GM19468 (cell line): Measurements from ENCODE around the gene MYO16.

Experiments used
- ATAC-seq: cut with Tn5 transposase; IDR thresholded peaks from one replicate; pipeline ENCODE4 v1.9.1; 2021; ENCODE audit warnings: mild to moderate bottlenecking, moderate library complexity, moderate number of reproducible peaks; ENCODE audit not compliant: unreplicated experiment; ENCODE audit errors: extremely low read depth

MYO16 gene

DNA sequence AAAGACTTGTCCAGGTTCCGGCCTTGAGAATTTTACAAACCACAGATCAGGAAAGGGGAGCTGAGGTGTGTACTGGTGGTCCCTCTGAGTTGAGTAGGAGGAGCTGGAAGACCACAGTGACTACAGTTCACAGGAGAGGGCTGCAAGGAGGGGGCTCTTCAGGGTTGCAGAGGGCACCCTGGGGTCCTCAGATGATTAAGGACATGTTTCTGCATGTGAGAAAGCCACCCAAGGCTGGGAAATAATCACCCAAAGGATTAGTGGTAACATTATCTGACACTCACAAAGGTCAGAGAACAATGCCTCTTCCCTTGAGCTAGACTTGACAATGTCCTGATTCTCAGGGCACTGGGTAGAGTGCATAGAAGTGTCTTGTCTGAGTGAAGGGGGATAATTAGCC, 616.6 kb downstream of the MYO16 start:
- no peak for ATAC-seq

DNA sequence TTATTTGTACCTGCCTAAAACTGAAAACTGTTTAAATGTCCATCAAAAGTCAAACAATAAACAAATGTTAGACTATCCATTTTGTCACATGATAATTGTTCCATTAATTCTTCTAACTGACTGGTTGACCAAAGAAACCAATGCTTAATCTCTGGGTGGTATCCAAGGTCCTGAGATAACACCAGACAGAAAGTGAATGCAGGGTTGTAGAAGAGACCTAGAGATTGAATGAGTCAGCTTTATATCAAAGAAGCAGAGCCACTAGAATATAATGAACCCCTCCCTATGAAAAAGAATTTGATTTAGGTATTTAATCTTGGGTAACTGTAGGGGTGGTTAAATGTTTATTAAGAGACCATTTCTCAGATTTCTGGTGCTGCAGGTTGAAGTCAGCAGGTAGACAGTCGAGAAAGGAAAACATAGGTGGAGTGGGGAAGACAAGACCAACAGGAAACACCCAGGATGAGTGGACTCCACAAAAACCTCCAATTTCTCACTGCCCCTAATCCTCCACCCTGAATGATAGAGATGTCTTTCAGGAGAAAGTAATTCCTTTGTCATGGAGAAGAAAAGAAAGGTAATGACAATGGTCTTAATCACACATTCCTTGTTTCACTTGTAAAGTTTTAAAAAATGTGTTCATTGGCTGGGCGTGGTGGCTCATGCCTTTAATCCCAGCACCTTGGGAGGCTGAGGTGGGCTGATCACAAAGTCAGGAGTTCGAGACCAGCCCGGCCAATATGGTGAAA, 620.5 kb downstream of the MYO16 start:
- ATAC-seq: no peak

DNA sequence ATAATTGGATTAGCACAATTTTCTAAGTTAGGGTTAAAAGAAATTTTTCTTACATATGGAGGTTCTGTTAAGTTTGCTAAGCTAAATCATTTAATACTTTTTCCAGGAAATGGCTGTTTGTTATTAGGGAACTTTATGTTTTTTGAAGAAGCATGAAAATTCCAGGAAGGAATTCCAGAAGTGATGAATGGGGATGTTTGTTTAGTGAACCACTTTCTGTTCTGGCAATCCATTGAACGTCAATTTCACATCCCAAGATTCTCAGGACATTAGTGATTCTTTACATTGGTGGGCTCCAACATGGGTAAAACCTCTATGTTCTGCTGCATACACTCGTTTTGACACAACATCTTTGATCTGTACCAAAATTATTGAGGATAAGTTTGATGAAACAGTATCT, 622.5 kb downstream of the MYO16 start:
- no peak for ATAC-seq

DNA sequence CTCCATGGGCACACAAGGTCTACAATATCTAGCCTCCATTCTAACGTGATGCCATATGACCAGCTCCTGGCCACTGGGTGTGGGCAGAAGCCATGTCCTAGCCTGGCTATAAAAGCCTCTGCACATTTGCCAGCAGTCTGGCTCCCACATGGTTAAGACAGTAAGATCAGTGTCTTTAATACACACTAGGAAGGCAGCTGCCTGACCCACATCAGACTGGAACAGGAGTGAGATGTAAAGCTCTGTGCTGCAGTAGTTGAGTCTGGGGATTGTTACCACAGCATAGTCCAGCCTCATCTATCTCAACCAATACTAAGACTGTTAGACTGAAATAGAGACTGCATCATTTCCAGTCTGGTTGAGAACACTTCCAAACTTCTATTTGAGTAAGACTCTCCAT, 623.9 kb downstream of the MYO16 start:
- no peak for ATAC-seq

DNA sequence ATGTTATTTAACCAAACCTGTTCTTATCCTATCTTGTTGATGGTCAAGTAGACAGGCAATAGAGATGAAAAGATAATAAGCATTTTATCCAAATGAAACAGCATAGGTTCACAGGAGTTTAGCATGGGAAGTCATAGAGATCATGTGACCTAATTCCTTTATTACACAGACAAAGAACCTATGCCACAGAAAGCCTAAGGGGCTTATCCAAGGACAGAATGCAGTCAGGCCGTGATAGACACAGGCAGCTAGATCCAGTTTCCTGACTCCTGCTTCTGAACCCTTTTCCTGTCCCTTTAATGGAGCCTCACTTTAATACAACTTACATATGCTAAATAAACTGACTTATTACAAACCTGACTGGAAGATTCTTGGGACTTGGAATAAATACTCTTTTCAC, 624.9 kb downstream of the MYO16 start:
- ATAC-seq: no peak

DNA sequence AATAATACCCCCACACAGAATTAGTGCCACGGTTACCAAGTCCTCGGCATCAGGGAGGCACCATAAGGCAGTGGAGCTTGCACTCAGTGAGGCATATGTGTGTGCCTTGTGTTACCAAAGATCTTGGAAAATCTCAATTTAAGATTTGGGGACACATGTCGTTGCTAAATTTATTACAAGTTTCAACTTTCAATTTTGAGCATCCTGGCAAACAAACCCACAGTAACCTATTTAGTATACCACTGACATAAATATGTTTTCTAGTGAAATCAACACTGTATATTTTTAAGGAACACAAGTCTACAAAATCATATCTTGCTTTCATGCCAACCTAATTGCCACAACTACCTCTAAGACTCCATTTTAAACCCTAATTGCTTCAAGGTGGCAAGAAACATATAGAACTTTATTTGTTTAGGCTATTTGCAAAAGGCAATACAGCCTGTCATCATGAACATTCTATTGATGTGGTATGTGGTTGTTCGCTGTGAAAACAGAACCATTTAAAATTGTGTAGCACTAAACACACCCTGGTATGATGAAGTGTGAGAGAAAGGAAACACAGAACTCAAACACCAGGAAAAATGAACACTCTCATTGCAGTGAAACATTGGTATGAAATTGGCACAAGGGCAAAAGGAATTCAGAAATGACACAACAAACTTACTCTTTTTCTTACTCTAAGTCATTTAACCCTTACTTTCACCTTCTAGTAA, 625.9 kb downstream of the MYO16 start:
- no peak for ATAC-seq

DNA sequence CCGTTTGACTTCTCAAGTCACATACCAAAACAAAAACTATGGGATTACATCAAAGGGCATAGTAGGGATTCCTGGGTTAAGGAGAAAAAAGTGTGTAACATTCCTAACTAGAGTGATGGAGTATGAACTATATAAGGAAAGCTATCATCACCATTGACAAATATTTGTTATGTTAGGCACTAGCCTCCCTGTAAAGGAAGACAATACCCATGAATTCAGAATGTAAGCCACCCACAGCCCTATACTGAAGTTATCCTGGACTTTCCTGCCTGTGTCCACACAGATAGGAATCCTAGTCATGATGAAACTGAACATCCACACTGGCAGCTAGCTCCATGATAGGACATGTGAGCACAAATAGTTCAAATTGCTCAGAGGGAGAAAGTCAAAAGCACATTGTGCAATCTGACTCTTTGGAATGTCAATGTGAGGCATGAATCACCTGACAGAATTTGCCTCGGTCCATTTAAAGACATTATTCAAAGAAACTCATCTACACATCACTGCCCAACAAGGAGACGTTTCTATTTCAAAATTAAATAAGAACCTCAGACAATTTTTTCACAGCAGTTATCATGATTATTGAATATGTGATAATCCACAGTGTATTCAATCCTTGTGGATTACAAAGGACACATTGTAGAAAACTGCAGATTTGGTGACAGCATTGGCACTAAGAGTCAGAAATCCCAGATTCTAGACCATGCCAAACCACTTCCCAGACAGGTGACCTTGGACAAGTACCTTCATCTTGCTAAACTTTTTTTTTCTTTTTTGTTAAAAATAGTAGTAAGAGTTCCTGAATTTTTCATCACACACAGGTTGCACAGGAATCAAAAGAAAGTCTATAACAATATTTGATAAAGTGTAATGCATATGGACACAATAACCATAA, 627.7 kb downstream of the MYO16 start:
- ATAC-seq: no peak
